ENCODE results near the gene NCOA1. TPM values are rescaled to one million over a fixed set of nuclear protein-coding genes. Genes with fewer than 3 reads are reported as not detected.

Gene NCOA1
- total RNA-seq, 1 experiment from 2014 or later = 15.4 TPM

- DNase-seq (ENCODE audit: unreplicated experiment) = no peak
- ChIA-PET POLR2A (interaction anchor here (1.3 kb wide), 1 partner anchor 23 kb away, joined by 3 read pairs; no protein-coding TSS in a partner anchor), CTCF (no interaction called here)
- Mint-ChIP-seq H3K36me3 (ENCODE audit: insufficient read depth, unreplicated experiment) (no peaks in the 10 kb centered on the region), H3K4me1 (ENCODE audit: insufficient read depth, unreplicated experiment) (no peaks in the 10 kb centered on the region), H3K9me3 (ENCODE audit: unreplicated experiment) (no peaks in the 10 kb centered on the region), H3K4me3 (ENCODE audit: unreplicated experiment) (no peak overlapping the region), H3K27ac (ENCODE audit: low read depth, unreplicated experiment) (no peak overlapping the region), H3K27me3 (ENCODE audit: insufficient read depth, unreplicated experiment) (no peaks in the 10 kb centered on the region)
- TF ChIP-seq, protein P1, sequence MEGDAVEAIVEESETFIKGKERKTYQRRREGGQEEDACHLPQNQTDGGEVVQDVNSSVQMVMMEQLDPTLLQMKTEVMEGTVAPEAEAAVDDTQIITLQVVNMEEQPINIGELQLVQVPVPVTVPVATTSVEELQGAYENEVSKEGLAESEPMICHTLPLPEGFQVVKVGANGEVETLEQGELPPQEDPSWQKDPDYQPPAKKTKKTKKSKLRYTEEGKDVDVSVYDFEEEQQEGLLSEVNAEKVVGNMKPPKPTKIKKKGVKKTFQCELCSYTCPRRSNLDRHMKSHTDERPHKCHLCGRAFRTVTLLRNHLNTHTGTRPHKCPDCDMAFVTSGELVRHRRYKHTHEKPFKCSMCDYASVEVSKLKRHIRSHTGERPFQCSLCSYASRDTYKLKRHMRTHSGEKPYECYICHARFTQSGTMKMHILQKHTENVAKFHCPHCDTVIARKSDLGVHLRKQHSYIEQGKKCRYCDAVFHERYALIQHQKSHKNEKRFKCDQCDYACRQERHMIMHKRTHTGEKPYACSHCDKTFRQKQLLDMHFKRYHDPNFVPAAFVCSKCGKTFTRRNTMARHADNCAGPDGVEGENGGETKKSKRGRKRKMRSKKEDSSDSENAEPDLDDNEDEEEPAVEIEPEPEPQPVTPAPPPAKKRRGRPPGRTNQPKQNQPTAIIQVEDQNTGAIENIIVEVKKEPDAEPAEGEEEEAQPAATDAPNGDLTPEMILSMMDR (IDR thresholded peaks at IDR 0.05; ENCODE audit: unreplicated experiment) = no peak
- intact Hi-C loops (cut with micrococcal nuclease) = no loop called here
- BruUV-seq (replicated peaks) = no TSS peak
Observed at GRCh38 chr2:24571828-24572442, 80.9 kb downstream of the NCOA1 start.

GRCh38 chr2:24576146-24576545 lies 85.1 kb downstream of the NCOA1 start:
- DNase-seq (ENCODE audit: unreplicated experiment) = no peak
- POLR2A ChIA-PET = no interaction called here
- CTCF ChIA-PET = interaction anchor here (0.6 kb wide), 2 partner anchors 68 to 652 kb away, joined by 4 to 5 read pairs; no protein-coding TSS in a partner anchor
- TF ChIP-seq, protein P1 (IDR thresholded peaks at IDR 0.05; ENCODE audit: unreplicated experiment) = no peak
- H3K27me3 Mint-ChIP-seq (ENCODE audit: insufficient read depth, unreplicated experiment) = no peaks in the 10 kb centered on the region
- no peaks in the 10 kb centered on the region for H3K9me3 Mint-ChIP-seq (ENCODE audit: unreplicated experiment)
- no peak overlapping the region for H3K27ac Mint-ChIP-seq (ENCODE audit: low read depth, unreplicated experiment)
- no peaks in the 10 kb centered on the region for H3K4me1 Mint-ChIP-seq (ENCODE audit: insufficient read depth, unreplicated experiment)
- no peaks in the 10 kb centered on the region for H3K36me3 Mint-ChIP-seq (ENCODE audit: insufficient read depth, unreplicated experiment)
- intact Hi-C loops (cut with micrococcal nuclease) = no loop called here
- H3K4me3 Mint-ChIP-seq (ENCODE audit: unreplicated experiment) = no peak overlapping the region
- BruUV-seq (replicated peaks) = no TSS peak

DNA sequence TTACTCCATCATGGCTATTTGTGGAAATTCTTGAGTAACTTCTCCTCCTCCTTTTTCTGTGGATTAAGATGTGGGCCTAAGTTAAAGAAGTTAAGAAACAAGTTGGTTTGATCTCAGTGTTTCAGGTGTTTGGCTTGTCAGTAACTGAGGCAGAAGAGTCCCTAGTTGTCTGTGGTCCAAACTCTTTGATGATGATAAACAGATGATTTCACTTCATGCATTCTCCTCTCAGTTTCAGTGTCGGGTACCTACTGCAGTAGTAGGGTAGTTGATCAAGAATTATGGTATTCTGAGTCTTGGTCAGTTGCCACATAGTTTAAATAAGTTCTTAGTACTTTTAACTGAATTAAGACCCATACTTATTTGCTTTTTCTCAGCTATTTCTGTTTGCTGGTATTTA lies 85.6 kb downstream of the NCOA1 start:
- Mint-ChIP-seq H3K27ac (ENCODE audit: low read depth, unreplicated experiment) (no peak overlapping the region), H3K36me3 (ENCODE audit: insufficient read depth, unreplicated experiment) (no peaks in the 10 kb centered on the region), H3K4me1 (ENCODE audit: insufficient read depth, unreplicated experiment) (no peaks in the 10 kb centered on the region), H3K27me3 (ENCODE audit: insufficient read depth, unreplicated experiment) (no peaks in the 10 kb centered on the region), H3K9me3 (ENCODE audit: unreplicated experiment) (no peaks in the 10 kb centered on the region), H3K4me3 (ENCODE audit: unreplicated experiment) (no peak overlapping the region)
- BruUV-seq (replicated peaks) = no TSS peak
- intact Hi-C loops (cut with micrococcal nuclease) = no loop called here
- CTCF ChIA-PET = no interaction called here
- TF ChIP-seq, protein P1 (IDR thresholded peaks at IDR 0.05; ENCODE audit: unreplicated experiment) = no peak
- POLR2A ChIA-PET = interaction anchor here (0.8 kb wide), 1 partner anchor 38 kb away, joined by 4 read pairs; no protein-coding TSS in a partner anchor
- no peak for DNase-seq (ENCODE audit: unreplicated experiment)

DNA sequence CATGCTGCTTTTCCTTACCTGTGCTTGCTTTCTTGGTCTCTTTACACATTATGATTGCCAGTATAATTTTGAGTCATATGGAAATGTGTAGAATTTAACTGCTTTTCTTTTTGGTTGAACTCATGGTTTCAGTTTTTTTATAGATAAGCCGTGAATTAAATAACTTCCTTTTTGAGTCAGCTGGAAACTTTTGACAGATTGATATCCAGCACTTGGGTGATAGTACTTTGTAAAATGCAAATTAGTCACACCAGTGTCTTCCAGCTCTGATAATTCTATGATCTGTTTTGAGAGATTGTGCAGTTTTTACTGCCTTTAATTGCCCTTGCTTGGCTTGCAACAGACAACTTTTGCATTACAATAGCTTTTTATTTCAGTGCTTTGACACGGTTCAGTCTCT lies 86.4 kb downstream of the NCOA1 start:
- H3K27ac Mint-ChIP-seq (ENCODE audit: low read depth, unreplicated experiment) = no peak overlapping the region
- POLR2A ChIA-PET = interaction anchor here (0.8 kb wide), 1 partner anchor 37 kb away, joined by 4 read pairs; no protein-coding TSS in a partner anchor

More for the DNA sequence above, 86.4 kb downstream of the NCOA1 start:
- Mint-ChIP-seq H3K27me3 (ENCODE audit: insufficient read depth, unreplicated experiment) (no peaks in the 10 kb centered on the region), H3K36me3 (ENCODE audit: insufficient read depth, unreplicated experiment) (no peaks in the 10 kb centered on the region), H3K9me3 (ENCODE audit: unreplicated experiment) (no peaks in the 10 kb centered on the region), H3K4me1 (ENCODE audit: insufficient read depth, unreplicated experiment) (no peaks in the 10 kb centered on the region), H3K4me3 (ENCODE audit: unreplicated experiment) (no peak overlapping the region)
- no peak for DNase-seq (ENCODE audit: unreplicated experiment)
- BruUV-seq (replicated peaks) = no TSS peak
- CTCF ChIA-PET = no interaction called here
- intact Hi-C loops (cut with micrococcal nuclease) = no loop called here
- TF ChIP-seq, protein P1 (IDR thresholded peaks at IDR 0.05; ENCODE audit: unreplicated experiment) = no peak

Measured in MCF 10A (cell line).